ENCODE data around the gene CD276. TPM values are rescaled to one million over a fixed set of nuclear protein-coding genes. Genes with fewer than 3 reads are reported as not detected.

The CD276 gene
- total RNA-seq, 2 experiments from 2014 or later = 0.71 to 1.8 TPM

DNA sequence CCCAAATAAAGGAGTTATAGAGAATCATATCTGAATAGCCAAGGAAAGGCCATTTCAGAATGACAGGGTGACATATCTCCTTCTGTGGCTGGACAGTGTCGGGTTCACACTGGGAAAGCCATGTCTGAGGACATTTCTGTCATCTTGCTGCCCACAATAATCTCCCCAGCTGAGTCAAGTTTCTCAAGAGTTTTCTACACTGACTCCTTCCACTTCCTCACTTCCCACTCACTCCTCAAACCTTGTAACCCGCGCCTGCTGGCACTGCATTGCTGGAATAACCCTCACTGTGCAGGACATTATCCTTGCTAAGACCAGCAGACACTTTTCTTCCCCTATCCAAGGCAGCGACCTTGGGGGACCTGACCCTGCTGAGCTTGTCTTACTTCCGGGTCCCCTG is 74.3 kb downstream of the CD276 start:
- Mint-ChIP-seq H3K27ac (no peak overlapping the region), H3K9me3 (no peaks in the 10 kb centered on the region), H3K36me3 (no peaks in the 10 kb centered on the region), H3K27me3 (peaks cover 40% of the 10 kb centered on the region), H3K4me1 (peaks cover 2% of the 10 kb centered on the region), H3K4me3 (no peak overlapping the region)
- DNase-seq (no peak), ATAC-seq (ENCODE audit: low read depth) (no peak)
- POLR2A ChIA-PET = no interaction called here

DNA sequence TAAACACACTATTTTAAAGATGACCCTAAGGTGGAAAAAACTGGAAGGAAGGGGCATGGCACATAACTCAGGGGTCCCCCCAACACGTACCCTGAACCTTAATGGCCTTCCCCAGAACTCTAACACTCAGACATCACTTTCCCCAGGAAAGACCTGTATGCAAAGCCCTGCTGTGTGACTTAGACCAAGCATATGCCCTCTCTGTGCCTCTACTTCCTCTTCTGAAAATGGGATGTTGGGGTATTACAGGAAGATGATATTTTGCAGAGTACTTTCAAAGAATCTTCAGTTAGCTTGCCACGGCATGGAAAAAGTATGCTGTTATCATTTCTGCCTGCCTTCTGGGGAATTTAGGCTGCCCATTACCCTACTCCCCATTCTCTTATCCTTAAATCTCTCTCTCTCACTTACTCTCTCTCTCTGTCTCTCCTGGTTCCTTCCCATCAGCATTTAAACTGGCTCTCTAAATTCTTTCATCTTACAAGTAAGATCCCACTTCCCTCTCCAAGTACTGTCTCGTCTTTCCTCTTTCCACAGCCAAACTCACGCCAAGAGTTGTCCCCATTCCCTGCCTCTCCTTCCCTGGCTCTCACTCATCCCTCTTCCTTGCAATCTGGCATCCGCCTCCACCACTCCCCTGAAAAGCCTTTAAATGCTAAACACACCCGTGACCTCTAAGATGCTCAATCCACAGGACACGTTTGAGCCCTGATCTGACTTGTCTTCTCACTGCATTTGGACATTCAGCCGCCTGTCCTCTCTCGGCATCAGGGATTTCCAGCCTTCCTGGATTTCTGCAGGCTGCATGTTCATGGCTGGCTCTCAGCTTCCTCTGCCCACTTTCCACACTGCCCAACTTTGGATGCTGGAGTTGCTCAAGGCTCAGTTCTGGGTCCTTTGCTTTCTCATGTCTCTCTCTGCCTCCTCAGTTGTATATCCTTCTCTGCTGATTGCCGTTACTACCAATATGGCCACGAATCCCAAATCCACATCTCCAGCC is 76.4 kb downstream of the CD276 start:
- no peaks in the 10 kb centered on the region for H3K4me1 Mint-ChIP-seq
- no peak for DNase-seq
- peaks cover 25% of the 10 kb centered on the region for H3K27me3 Mint-ChIP-seq
- POLR2A ChIA-PET = no interaction called here
- H3K9me3 Mint-ChIP-seq = no peaks in the 10 kb centered on the region
- no peak overlapping the region for H3K27ac Mint-ChIP-seq
- H3K4me3 Mint-ChIP-seq = no peak overlapping the region
- H3K36me3 Mint-ChIP-seq = no peaks in the 10 kb centered on the region
- ATAC-seq (ENCODE audit: low read depth) = no peak

DNA sequence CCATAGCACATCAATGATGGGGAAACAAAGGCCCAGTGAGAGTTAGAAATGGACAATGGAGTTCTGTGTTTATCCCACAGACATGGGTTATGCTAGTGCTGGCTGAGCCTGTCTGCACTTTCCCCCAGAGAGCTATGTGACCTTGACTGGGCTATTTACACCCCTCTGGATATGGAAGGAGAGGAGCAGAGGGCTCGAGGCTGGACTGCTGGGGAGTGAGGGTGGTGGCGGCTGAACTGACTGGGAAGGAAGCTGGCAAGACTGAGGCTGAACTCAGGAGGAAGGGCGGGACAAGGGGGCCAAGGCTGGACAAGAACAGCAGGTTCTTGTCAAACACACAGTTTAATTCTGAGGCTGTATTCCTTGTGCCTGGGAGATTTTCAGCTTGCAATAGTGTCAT is 79.7 kb downstream of the CD276 start:
- DNase-seq (no peak), ATAC-seq (ENCODE audit: low read depth) (no peak)
- H3K4me3 Mint-ChIP-seq = no peak overlapping the region

More for the DNA sequence above, 79.7 kb downstream of the CD276 start:
- peaks cover 5% of the 10 kb centered on the region for H3K4me1 Mint-ChIP-seq
- H3K9me3 Mint-ChIP-seq = no peaks in the 10 kb centered on the region
- POLR2A ChIA-PET = no interaction called here
- peaks cover 14% of the 10 kb centered on the region for H3K27me3 Mint-ChIP-seq
- H3K27ac Mint-ChIP-seq = no peak overlapping the region
- no peaks in the 10 kb centered on the region for H3K36me3 Mint-ChIP-seq

Other genes with a start within 250 kb of the CD276 start
- not detected for gene REC114, start 241.2 kb upstream of the CD276 start, total RNA-seq
- gene NPTN, start 51.0 kb upstream of the CD276 start, total RNA-seq = 10 to 100 TPM; 30.4 to 33.6 TPM
- not detected for gene INSYN1, start 69.0 kb downstream of the CD276 start, total RNA-seq
- not detected for gene TBC1D21, start 189.2 kb downstream of the CD276 start, total RNA-seq
- 10 to 100 TPM in 1 of 2 experiments, 1 to 10 TPM in 1; 8.8 to 10.5 TPM for gene LOXL1, start 242.1 kb downstream of the CD276 start, total RNA-seq

All from activated naive CD8-positive, alpha-beta T cell treated with anti-CD3 and anti-CD28 coated beads, Interleukin-2, amount 10 ng/mL, durations not matched to agents 7 days and 5 days (primary cell).